ENCODE measurements around the gene TRIM67.

- TF ChIP-seq ZNF70 (CRISPR knock-in tag; IDR thresholded peaks at IDR 0.05): no peak
- no peak for TF ChIP-seq ZFP3 (CRISPR knock-in tag; IDR thresholded peaks at IDR 0.05)
- no peak for TF ChIP-seq RARB (CRISPR knock-in tag; IDR thresholded peaks at IDR 0.05)
- TF ChIP-seq ARNTL (CRISPR knock-in tag; IDR thresholded peaks at IDR 0.05; ENCODE audit: borderline replicate concordance, low read depth): no peak
- TF ChIP-seq PPARA (CRISPR knock-in tag; IDR thresholded peaks at IDR 0.05; ENCODE audit: borderline replicate concordance): no peak
- TF ChIP-seq PATZ1 (CRISPR knock-in tag; IDR thresholded peaks at IDR 0.05; ENCODE audit: borderline replicate concordance): no peak
- no peak for TF ChIP-seq ESRRG (CRISPR knock-in tag; IDR thresholded peaks at IDR 0.05)
Measured at GRCh38 chr1:231206856-231207255, 45.0 kb downstream of the TRIM67 start.

Measured in SK-N-SH treated with all-trans-retinoic acid at 6 μM for 48 hours (cell line).